ENCODE results near the gene RASA4.
"Not testable (repeated sequence)": the region's sequence is repeated elsewhere in the genome, so short reads cannot be mapped to it uniquely, and the experiment has no call there.

DNA sequence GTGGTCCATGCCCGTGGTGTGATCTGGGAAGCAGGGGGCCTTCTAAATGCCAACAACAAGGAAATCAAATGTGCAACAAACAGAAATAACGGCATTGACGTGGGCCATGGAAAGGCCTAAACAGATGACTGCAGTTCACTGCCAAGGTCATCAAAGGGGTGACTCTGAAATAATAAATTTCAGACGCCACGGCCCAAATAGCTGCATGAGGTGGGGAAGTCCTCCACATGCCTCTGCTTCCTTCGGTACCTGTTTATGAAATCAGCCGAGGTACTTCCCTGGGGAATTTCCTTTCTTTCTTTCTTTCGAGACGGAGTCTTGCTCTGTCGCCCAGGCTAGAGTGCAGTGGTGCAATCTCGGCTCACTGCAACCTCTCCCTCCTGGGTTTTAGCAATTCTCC, 48.2 kb upstream of the RASA4 start:
- not testable (repeated sequence) for TF ChIP-seq CTCF (conservative IDR thresholded peaks at IDR 0.05 in 1 of 2, IDR thresholded peaks at IDR 0.05 in 1 of 2; ENCODE audit: extremely low read depth in 1 of 2, insufficient read depth in 1 of 2, low read depth in 1 of 2, low read length in 2 of 2); EZH2 (IDR thresholded peaks at IDR 0.05; ENCODE audit: borderline replicate concordance, low read length)
